ENCODE data around the gene COG7.
"Not testable (repeated sequence)": the region's sequence is repeated elsewhere in the genome, so short reads cannot be mapped to it uniquely, and the experiment has no call there.

GRCh38 chr16:23483492-23483891 lies 30.5 kb upstream of the COG7 start:
- not testable (repeated sequence) for TF ChIP-seq CTCF, POLR2A (IDR thresholded peaks at IDR 0.05)

All from breast epithelium (tissue), 3 donors.